Liver (tissue), 3 donors: ENCODE results near the gene SPI1.

Experiments
- FOXA1 ChIP-seq: IDR thresholded peaks from 2 replicates; pipeline ENCODE4 v1.6.1; 2016; ENCODE audit warnings: antibody characterized with exemption
- FOXA2 ChIP-seq: IDR thresholded peaks from 2 replicates; pipeline ENCODE4 v1.6.1; 2016; ENCODE audit warnings: antibody characterized with exemption
- GABPA ChIP-seq, 2 donors: IDR thresholded peaks in 1 of 2; conservative IDR thresholded peaks in 1 of 2; 2 replicates each; pipeline ENCODE4 v1.6.1; 2016; ENCODE audit warnings: antibody characterized with exemption in 2 of 2, mild to moderate bottlenecking in 1 of 2, moderate library complexity in 1 of 2
- HNF4A ChIP-seq, 2 donors: conservative IDR thresholded peaks; 2 replicates each; pipeline ENCODE4 v1.6.1; 2016; ENCODE audit warnings: antibody characterized with exemption in 2 of 2, mild to moderate bottlenecking in 2 of 2
- JUND ChIP-seq, 2 donors: IDR thresholded peaks; 2 replicates each; pipeline ENCODE4 v1.6.1; 2016; ENCODE audit warnings: antibody characterized with exemption in 2 of 2
- RAD21 ChIP-seq, 2 donors: IDR thresholded peaks; 2 replicates each; pipeline ENCODE4 v1.6.1; 2016; ENCODE audit warnings: antibody characterized with exemption in 2 of 2, mild to moderate bottlenecking in 2 of 2
- RXRA ChIP-seq, 2 donors: IDR thresholded peaks; 2 replicates each; pipeline ENCODE4 v1.6.1; 2017 to 2018; ENCODE audit warnings: antibody characterized with exemption in 2 of 2, mild to moderate bottlenecking in 1 of 2
- SP1 ChIP-seq: IDR thresholded peaks from 2 replicates; pipeline ENCODE4 v1.6.1; 2018; ENCODE audit warnings: antibody characterized with exemption, mild to moderate bottlenecking
- TAF1 ChIP-seq: conservative IDR thresholded peaks from 2 replicates; pipeline ENCODE4 v1.6.1; 2016; ENCODE audit warnings: antibody characterized with exemption, mild to moderate bottlenecking
- TF ChIP-seq, protein P1 (sequence below): fragments of 150-350 bp; IDR thresholded peaks from 2 replicates; pipeline ENCODE4 v1.5.1; 2017; ENCODE audit warnings: improper control_type of control experiment, low read depth, low read length; ENCODE audit not compliant: missing input control
- TF ChIP-seq, protein P2 (sequence below): IDR thresholded peaks from 2 replicates; pipeline ENCODE4 v1.6.1; 2016; ENCODE audit warnings: antibody characterized with exemption, mild to moderate bottlenecking
- TF ChIP-seq, protein P3 (sequence below): IDR thresholded peaks from 2 replicates; pipeline ENCODE4 v1.6.1; 2016; ENCODE audit warnings: antibody characterized with exemption
- TF ChIP-seq, protein P4 (sequence below): IDR thresholded peaks from 2 replicates; pipeline ENCODE4 v1.6.1; 2016; ENCODE audit warnings: antibody characterized with exemption
- donor health status: healthy.
- donor health status: healthy.

DNA sequence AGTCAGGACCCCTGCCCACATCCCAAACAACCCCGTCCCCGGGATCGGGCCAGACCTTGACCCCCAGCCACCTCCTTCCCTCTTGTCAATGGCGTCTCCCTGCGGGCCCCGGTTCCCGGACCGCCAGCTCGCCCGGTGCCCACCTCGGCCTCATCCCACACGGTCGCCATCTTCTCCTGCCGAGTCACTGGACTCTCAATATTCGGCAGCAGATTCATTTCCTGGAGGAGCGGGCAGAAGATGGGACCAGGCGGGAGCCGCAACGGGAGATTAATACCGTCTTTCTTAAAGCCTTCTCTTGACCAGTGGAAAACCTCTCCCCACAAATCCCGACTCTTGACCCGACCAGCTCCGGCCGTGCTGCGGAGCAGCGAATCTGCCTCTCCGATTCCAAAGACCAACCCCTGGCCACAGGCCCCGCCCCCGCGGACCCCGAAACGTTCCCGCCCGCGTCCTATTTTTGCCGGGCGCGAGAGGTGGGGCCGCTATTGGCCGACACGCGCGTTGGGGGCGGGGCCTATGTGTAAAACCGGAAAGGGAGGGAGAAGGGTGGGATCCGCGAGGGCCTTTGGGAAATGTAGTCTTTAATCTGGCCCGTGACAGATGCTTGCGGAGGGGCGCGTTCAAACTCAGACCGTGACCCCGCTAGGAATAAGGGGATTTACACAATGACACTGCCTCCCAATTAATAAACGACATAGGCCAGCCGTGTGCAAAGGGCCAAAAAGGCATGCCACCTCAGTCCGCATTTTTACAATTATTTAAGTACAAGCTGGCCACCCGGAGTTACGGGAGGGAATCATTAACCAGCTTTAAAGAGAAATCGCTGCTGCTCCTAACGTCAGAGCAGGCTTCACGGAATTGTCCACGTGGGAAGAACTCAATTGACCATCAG, 48.0 kb upstream of the SPI1 start, which contains the start of gene PSMC3:
- TF ChIP-seq, protein P1, sequence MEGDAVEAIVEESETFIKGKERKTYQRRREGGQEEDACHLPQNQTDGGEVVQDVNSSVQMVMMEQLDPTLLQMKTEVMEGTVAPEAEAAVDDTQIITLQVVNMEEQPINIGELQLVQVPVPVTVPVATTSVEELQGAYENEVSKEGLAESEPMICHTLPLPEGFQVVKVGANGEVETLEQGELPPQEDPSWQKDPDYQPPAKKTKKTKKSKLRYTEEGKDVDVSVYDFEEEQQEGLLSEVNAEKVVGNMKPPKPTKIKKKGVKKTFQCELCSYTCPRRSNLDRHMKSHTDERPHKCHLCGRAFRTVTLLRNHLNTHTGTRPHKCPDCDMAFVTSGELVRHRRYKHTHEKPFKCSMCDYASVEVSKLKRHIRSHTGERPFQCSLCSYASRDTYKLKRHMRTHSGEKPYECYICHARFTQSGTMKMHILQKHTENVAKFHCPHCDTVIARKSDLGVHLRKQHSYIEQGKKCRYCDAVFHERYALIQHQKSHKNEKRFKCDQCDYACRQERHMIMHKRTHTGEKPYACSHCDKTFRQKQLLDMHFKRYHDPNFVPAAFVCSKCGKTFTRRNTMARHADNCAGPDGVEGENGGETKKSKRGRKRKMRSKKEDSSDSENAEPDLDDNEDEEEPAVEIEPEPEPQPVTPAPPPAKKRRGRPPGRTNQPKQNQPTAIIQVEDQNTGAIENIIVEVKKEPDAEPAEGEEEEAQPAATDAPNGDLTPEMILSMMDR = no peak
- peak in 1 of 2 donors; percentile 54 for TF ChIP-seq HNF4A (conservative IDR thresholded peaks at IDR 0.05)
- TF ChIP-seq GABPA (IDR thresholded peaks at IDR 0.05 in 1 of 2, conservative IDR thresholded peaks at IDR 0.05 in 1 of 2) = peak; percentile 66 to 91
- peak; percentile 57 for TF ChIP-seq TAF1
- TF ChIP-seq, protein P2, sequence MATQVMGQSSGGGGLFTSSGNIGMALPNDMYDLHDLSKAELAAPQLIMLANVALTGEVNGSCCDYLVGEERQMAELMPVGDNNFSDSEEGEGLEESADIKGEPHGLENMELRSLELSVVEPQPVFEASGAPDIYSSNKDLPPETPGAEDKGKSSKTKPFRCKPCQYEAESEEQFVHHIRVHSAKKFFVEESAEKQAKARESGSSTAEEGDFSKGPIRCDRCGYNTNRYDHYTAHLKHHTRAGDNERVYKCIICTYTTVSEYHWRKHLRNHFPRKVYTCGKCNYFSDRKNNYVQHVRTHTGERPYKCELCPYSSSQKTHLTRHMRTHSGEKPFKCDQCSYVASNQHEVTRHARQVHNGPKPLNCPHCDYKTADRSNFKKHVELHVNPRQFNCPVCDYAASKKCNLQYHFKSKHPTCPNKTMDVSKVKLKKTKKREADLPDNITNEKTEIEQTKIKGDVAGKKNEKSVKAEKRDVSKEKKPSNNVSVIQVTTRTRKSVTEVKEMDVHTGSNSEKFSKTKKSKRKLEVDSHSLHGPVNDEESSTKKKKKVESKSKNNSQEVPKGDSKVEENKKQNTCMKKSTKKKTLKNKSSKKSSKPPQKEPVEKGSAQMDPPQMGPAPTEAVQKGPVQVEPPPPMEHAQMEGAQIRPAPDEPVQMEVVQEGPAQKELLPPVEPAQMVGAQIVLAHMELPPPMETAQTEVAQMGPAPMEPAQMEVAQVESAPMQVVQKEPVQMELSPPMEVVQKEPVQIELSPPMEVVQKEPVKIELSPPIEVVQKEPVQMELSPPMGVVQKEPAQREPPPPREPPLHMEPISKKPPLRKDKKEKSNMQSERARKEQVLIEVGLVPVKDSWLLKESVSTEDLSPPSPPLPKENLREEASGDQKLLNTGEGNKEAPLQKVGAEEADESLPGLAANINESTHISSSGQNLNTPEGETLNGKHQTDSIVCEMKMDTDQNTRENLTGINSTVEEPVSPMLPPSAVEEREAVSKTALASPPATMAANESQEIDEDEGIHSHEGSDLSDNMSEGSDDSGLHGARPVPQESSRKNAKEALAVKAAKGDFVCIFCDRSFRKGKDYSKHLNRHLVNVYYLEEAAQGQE = peak; percentile 41
- TF ChIP-seq, protein P3, sequence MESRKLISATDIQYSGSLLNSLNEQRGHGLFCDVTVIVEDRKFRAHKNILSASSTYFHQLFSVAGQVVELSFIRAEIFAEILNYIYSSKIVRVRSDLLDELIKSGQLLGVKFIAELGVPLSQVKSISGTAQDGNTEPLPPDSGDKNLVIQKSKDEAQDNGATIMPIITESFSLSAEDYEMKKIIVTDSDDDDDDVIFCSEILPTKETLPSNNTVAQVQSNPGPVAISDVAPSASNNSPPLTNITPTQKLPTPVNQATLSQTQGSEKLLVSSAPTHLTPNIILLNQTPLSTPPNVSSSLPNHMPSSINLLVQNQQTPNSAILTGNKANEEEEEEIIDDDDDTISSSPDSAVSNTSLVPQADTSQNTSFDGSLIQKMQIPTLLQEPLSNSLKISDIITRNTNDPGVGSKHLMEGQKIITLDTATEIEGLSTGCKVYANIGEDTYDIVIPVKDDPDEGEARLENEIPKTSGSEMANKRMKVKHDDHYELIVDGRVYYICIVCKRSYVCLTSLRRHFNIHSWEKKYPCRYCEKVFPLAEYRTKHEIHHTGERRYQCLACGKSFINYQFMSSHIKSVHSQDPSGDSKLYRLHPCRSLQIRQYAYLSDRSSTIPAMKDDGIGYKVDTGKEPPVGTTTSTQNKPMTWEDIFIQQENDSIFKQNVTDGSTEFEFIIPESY = peak; percentile 76
- peak; percentile 76 for TF ChIP-seq SP1
- TF ChIP-seq FOXA1 = no peak
- TF ChIP-seq, protein P4, sequence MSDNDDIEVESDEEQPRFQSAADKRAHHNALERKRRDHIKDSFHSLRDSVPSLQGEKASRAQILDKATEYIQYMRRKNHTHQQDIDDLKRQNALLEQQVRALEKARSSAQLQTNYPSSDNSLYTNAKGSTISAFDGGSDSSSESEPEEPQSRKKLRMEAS = peak; percentile 65
- peak; percentile 5 for TF ChIP-seq FOXA2
- peak in 1 of 2 donors; percentile 18 for TF ChIP-seq RXRA (IDR thresholded peaks at IDR 0.05)
- TF ChIP-seq JUND (IDR thresholded peaks at IDR 0.05) = peak in 1 of 2 donors; percentile 23
- TF ChIP-seq RAD21 (IDR thresholded peaks at IDR 0.05) = peak in 1 of 2 donors; percentile 31
